Left colon (tissue), 2 donors: ENCODE data around the gene STRADB. TPM values are rescaled to one million over a fixed set of nuclear protein-coding genes. Genes with fewer than 3 reads are reported as not detected.
A peak's percentile ranks its signal among the peaks of the same experiment; 100 is the strongest.
"Not testable (repeated sequence)": the region's sequence is repeated elsewhere in the genome, so short reads cannot be mapped to it uniquely, and the experiment has no call there.

Source experiments
- ATAC-seq: fragments of 200-7000 bp; cut with Tn5 transposase; one replicate; pipeline ENCODE4 v1.9.1; 2020; ENCODE audit warnings: mild to moderate bottlenecking, moderate library complexity
- DNase-seq, 2 donors: peaks; one replicate each; pipeline ENCODE4 v3.0.0-alpha.2; 2020
- intact Hi-C, 2 donors: fragments of 100-400 bp; cut with DNase I in 1 of 2; cut with micrococcal nuclease in 1 of 2; formaldehyde crosslinking; loops; one replicate each; pipeline versions ENCODE4 v1.11.2 to v1.14.0; 2022; cut with DNase I, micrococcal nuclease
- total RNA-seq, 2 donors: library from RNA; stranded (reverse); fragmentation: NEBNext Ultra II Directional; extraction: Animal tissue kit (Norgen Biotek cat#: 25700); gene quantifications; one replicate each; pipeline ENCODE4 v1.2.1, GENCODE V29; 2021
- donor health status: DM: no; HTN: no; CAD: no.
- donor health status: DM: yes; HTN: yes; CAD: no.

STRADB gene
- total RNA-seq, 2 donors from 2014 or later, result 47.5 to 75.9 TPM

DNA sequence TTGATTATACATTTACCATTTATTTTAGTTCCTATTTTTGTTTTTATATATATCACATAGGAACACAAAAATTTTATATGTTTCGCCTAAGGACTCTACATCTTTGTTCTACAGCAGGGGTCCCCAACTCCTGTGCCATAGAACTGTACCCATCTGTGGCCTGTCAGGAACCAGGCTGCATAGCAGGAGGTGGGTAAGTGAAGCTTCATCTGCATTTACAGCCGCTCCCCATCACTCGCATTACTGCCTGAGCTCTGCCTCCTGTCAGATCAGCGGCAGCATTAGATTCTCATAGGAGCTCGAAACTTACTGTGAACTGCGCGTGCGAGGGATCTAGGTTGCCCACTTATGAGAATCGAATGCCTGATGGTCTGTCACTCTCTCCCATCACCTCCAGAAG lies 25.6 kb upstream of the STRADB start:
- intact Hi-C loops, result no loop called here
- ATAC-seq, result no peak

DNA sequence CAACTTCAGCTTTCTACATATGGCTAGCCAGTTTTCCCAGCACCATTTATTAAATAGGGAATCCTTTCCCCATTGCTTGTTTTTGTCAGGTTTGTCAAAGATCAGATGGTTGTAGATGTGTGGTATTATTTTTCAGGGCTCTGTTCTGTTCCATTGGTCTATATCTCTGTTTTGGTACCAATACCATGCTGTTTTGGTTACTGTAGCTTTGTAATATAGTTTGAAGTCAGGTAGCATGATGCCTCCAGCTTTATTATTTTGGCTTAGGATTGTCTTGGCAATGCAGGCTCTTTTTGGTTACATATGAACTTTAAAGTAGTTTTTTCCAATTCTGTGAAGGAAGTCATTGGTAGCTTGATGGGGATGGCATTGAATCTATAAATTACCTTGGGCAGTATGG lies 23.2 kb upstream of the STRADB start:
- DNase-seq, intact Hi-C loops, ATAC-seq: not testable (repeated sequence)

More for the DNA sequence above, 25.6 kb upstream of the STRADB start:
- no peak for DNase-seq

DNA sequence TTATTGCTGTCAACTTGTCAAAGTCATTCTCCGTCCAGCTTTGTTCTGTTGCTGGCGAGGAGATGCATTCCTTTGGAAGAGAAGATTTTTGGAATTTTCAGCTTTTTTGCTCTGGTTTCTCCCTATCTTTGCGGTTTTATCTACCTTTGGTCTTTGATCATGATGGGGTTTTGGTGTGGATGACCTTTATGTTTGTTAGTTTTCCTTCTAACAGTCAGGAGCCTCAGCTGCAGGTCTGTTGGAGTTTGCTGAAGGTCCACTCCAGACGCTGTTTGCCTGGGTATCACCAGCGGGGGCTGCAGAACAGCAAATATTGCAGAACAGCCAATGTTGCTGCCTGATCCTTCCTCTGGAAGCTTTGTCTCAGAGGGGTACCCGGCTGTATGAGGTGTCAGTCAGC lies 21.7 kb upstream of the STRADB start:
- not testable (repeated sequence) for DNase-seq

DNA sequence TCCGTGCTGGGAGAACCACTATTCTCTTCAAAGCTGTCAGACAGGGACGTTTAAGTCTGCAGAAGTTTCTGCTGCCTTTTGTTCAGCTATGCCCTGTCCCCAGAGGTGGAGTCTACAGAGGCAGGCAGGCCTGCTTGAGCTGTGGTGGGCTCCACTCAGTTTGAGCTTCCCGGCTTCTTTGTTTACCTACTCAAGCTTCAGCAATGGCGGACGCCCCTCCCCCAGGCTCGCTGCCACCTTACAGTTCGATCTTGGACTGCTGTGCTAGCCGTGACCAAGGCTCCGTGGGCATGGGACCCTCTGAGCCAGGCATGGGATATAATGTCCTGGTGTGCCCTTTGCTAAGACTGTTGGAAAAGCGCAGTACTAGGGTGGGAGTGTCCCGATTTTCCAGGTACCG lies 21.2 kb upstream of the STRADB start:
- not testable (repeated sequence) for ATAC-seq, DNase-seq

More for the DNA sequence above, 21.7 kb upstream of the STRADB start:
- ATAC-seq, intact Hi-C loops: not testable (repeated sequence)

DNA sequence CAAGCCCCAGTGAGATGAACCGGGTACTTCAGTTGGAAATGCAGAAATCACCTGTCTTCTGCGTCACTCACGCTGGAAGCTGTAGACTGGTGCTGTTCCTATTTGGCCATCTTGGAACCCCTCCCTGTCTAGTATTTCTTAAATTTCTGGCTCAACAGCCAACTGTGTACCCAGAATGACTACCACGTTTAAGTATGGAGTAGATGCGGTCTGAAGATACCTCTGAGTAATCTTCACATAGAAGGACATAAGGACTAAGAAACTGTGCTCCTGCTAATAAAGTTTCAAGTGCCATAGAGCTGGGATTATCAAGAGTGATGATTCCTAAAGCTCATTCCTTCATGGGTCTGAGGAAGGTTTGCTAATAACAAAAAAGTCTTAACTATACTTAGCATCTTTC lies 20.7 kb upstream of the STRADB start:
- ATAC-seq, result no peak
- intact Hi-C loops, result no loop called here
- DNase-seq, result no peak

More for the DNA sequence above, 21.2 kb upstream of the STRADB start:
- intact Hi-C loops, result not testable (repeated sequence)

DNA sequence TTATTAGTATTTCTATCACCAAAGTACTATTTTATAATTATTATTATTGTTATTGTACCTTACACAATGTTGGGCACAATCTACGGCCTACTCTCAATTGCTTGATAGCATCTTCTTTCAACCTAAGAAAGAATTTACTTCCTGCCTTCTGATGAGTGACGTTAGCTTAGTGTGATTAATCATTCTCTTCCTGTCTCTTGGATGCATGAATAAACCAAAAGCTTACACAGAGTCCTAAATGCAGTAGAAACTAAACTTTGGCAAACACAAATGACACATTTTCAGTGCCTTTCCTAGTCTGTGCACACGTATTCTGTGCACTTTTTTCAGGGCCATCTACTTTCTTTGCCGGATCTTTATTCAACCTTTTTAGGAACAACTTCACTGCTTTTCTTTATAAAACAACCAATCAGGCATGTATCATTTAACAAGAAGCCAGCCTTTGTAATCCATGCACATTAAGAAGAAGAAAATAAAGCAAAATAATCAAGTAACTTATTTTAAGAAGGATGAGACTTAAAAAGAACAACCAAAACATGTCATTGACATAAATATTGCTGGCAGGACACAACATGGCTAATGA lies 19.4 kb upstream of the STRADB start:
- intact Hi-C loops, result no loop called here
- no peak for DNase-seq
- ATAC-seq, result peak; percentile 42

DNA sequence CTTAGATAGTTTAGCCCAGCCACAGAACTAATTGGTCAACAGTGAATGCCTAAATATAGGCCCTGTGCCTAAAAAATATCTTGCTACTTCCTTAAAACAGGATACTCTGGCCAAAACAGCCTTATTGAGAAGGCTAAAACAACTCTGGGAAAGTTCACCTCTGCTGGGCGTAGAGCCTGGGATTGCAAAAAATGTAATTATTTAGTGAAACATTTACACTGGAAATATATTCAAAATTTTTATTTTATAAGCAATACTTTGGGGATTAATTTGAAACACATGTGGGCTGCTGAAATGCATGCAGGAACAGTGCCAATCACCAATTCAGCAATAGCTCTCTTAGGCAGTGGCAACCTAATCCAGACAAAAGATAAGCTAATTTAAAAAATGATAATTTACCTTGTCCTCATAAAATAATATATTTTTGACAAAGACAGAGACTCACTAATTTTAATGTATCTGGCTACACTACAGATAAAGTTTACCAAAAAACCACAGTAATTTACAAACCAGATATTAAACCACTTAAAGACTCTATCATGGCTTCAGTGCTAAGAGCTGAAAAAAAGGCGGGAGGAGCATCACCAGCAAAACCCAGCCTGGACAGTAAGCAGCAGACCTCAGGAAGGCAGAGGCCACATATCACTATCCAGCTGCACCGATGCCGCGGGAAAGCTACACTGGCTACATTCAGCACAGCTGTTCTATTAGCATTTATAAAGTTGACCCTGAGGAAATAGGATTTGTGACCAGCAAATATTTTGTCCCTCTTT lies 18.7 kb upstream of the STRADB start:
- no peak for ATAC-seq
- no peak for DNase-seq
- intact Hi-C loops, result no loop called here

DNA sequence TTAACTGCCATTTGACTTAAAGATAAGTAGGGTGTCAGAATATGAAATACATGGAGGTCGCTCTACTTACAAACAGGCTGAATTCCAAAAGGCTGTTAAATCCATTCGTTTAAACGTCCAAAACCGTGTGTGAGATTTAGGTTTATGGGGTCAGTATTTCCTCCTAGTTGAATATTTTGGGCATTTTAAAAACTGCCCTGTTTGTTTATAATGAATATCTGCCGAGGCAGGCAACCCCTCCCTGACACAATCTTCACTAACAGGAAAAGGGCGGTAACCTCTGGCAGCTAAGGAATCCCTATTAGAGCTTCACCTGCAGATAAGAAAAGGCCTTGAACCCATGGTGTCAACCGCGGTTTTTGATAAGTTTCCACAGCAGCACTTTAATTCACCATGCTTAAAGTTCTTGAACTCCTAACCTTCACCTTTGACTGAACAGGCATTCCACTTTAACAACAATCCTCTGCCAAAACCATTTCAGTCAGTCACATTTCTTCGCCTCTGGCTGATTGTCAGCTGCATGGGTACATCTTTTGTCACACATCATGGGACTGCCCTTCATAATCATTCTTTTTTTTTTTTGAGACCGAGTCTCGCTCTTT lies 18.0 kb upstream of the STRADB start:
- DNase-seq (no peak), ATAC-seq (peak; percentile 76)
- intact Hi-C loops, result no loop called here

DNA sequence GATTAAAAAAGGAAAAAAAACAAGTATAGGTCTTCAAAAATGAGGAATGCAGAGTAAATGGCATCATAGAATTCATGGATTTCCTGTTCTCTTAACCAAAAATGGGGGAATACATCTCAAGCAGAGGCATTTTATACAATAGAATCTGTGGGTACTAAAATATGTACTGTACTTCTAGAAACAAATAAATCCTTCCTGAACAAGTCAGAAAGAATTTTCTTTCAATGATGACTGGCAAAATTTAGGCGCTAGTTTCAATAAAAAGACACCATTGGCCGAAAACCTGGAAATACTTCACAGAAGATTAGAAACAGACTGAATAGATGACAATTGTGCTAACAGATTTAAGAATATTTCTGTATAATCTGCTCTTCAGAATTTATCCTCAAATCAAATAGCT lies 15.4 kb upstream of the STRADB start:
- ATAC-seq (no peak), DNase-seq (no peak)
- intact Hi-C loops, result no loop called here

DNA sequence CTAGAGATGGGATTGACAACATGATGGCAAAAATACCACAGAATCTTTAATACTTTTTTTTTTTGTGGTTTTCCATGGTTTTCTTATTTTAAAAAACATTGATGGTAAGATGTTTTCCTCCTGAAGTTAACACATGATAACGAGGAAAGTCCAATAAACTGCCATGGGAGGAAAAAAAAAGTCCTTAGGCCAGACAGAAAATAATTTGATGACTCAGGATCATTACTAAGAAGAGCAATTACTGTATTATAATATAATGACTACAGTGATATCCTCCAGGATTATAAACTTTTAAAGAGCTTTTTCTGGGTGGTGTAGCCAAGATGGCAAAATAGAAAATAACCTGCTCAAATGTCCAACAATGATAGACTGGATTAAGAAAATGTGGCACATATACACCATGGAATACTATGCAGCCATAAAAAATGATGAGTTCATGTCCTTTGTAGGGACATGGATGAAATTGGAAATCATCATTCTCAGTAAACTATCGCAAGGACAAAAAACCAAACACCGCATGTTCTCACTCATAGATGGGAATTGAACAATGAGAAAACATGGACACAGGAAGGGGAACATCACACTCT lies 12.1 kb upstream of the STRADB start:
- ATAC-seq, DNase-seq, intact Hi-C loops: not testable (repeated sequence)

DNA sequence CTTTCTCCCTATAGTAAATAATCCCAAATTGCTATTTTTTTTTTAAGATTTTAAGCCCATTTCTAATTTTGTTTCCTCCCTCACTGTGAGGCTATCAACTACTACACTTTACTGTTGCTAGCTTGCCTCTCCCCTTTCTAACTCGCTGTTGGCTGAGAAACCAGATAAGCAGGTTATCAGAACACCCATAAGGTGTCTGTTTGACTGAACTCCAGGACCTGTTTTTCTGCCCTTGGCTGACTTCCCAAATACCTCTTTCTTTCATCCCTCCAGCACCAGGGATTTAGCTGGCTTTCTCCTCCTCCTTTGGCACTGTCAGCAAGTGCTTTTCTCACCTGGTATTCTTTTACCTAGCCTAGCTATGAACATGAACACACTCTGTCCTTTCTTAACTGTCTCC lies 11.4 kb upstream of the STRADB start:
- intact Hi-C loops, result no loop called here
- ATAC-seq, result peak; percentile 98
- DNase-seq, result peak in 1 of 2 donors; percentile 72

DNA sequence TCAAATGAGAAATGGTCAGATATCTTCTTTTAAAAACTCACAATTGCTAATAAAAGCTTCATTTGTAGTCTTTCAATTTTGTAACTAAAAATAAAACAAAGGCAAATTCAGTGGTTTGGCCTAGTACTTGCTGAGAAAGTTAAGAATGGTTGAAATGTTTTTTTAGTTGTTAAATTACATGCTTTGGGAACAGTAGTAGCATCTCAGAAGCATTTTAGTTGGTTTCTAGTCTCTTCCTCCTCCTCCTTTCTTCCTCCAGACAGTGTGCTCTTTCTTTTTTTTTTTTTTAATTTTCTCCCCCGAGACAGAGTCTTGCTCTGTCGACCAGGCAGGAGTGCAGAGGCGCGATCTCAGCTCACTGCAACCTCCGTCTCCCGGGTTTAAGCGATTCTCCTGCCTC lies 10.1 kb upstream of the STRADB start:
- intact Hi-C loops, result no loop called here
- DNase-seq (no peak), ATAC-seq (no peak)

DNA sequence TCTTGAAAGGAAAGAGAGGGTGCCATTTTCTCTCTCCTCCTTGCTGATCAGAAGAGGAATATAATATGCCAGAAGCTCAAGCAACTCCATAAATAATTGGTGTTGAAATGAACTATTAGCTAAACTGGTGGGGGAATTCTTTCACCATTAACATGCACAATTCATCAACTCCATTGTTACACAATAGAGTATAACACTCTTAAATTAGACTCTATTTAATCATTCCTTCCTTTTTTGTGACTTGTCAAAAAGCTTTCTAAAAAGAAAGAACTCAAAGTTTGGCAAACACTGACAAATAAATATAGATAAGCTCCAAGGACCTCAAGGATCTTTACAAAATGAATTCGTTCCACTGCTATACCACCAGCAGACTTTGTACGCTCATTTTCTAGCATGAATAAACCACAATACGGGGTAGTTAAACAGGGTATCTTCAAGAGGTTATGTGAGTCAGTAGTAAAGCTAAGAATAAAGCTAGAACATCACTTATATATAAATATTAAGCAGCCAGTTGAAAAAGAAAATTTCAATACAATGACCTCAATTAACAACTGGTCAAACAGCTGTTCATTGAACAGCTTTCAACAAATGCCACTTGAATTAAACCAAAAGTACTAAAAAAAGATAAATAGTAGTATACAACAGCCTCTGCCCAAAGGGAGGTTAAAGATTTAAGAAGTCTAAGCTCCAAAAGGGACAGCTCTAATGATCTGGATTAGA lies 6.6 kb upstream of the STRADB start:
- intact Hi-C loops, result no loop called here
- ATAC-seq (no peak), DNase-seq (no peak)

DNA sequence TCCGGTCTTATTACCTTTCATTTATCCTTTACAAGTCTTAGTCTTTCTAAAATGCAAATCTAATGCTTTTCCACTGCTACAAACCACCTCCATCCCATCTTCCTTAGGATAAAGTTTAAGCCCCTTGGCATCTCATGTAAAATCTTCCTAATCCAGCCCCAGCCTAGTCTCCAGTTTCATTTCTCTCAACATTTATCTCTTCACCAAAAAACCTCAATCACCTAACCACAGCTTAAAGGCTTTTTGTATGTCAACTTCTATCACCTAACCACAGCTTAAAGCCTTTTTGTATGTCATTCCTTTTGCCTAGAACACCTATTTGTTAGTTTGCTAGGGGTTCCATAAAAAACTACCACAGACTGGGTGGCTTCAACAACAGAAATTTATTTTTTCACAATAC lies 4.5 kb upstream of the STRADB start:
- ATAC-seq, result no peak
- intact Hi-C loops, result no loop called here
- no peak for DNase-seq

DNA sequence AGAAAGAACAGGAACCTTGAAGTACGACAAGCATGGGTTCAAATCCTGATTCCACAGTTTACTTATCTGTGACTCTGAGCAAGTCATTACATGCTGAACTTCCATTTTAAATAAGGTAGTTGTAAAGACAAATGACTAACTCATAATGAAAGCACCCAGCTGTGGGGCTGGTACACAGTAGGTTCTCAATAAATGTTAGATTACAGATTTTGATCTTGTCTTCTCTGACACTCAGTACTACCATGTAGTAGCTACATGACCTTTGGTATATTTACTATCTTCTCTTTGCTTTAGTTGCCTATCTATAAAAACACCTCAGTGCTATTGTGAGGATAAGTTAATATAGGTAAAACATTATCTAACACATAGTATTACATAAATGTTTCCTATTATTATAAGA lies 3.5 kb upstream of the STRADB start:
- intact Hi-C loops, result no loop called here
- ATAC-seq, result peak; percentile 53
- no peak for DNase-seq

DNA sequence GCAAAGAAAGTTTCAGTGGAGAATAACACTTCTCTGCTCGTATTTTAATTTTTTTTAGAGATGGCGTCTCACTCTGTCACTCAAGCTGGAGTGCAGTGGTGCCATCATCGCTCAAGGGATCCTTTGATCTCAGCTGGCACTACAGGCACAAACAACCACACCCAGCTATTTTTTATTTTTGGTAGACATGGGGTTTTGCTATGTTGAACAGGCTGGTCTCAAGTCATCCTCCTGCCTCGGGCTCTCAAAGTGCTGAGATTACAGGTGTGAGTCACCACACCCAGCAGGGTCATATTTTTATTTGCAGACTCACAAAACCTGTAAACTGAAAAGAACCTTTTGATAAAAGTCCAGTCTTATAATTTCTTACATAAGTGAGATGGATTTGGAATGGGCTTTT lies 2.8 kb upstream of the STRADB start:
- DNase-seq, result peak in 1 of 2 donors; percentile 54
- intact Hi-C loops, result no loop called here
- ATAC-seq, result peak; percentile 31

DNA sequence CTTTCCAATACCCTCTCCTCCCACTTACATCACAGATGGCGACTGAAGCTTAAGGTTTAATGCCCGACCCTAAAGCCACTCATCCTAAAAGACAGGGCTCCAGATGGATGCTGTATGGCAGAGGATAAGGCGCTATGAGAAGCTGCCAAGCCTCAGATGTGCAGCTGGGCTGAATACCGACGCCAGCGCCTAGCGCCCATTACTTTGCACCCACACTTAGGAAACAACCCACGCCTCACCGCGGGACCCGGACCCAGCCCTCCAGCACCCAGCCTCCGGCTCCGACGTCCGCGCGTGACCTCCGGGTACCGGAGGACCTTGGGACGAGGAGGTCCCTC lies 617 bp upstream of the STRADB start:
- intact Hi-C loops, result no loop called here
- no peak for DNase-seq
- peak; percentile 16 for ATAC-seq

DNA sequence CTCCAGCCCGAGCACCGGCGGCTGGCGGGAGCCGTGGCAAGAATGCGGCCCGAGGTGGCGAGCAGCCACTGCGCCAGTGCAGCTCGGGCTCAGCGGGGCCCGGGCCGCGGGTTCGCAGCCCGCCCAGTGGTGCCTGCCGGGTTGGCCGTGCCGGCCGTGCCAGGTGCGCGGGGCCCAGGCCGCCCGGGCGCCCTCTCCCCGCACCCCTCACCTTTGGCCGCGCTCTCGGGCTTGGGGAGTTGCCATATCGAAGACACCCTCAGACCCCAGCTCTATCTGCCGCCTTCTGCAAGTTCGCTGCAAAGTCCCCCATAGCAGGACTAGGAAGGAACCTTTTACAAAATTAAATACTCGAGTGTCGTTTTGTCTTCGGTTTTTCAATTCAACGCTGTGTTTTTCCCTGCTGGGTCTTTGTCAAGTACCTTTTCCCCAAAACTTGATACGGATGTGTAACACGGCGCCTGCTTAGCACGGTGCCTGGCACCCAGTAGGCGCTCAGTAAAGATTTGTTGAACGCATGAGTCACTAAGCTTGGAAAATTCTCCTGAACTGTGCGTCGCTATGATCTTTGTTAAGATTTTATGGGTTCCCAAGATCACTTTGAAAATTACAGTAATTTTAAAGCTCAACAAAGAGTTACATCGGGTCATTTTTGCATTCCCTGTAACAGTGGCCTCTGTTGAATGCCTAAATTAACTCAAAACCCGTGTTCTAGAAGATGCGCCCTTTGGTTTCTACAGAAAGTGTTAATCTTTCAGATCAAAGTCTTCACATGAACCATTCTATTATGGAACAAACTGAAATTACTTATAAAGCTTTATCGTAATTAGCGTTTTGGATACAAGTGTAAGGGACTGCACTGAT lies 750 bp downstream of the STRADB start:
- ATAC-seq (peak; percentile 34), DNase-seq (peak in 1 of 2 donors; percentile 36)
- intact Hi-C loops, result no loop called here
